HepG2 (cell line): Measurements from ENCODE around the gene ENC1. TPM values are rescaled to one million over a fixed set of nuclear protein-coding genes. Genes with fewer than 3 reads are reported as not detected.

Experiments used
- BORCS8-MEF2B ChIP-seq: sonication (generic); formaldehyde crosslinking; IDR thresholded peaks from 2 replicates; pipeline ENCODE4 v1.8.0; 2022; ENCODE audit warnings: mild to moderate bottlenecking, missing genetic modification reagents
- ELF1 ChIP-seq: sonication (generic); formaldehyde crosslinking; IDR thresholded peaks from 2 replicates; pipeline ENCODE4 v1.4.0; 2020; ENCODE audit warnings: missing genetic modification reagents
- ELF4 ChIP-seq: sonication (generic); formaldehyde crosslinking; IDR thresholded peaks from 2 replicates; pipeline ENCODE4 v1.5.0; 2020; ENCODE audit warnings: missing genetic modification reagents, mild to moderate bottlenecking, moderate library complexity, borderline replicate concordance
- FLYWCH1 ChIP-seq: sonication (generic); formaldehyde crosslinking; IDR thresholded peaks from 2 replicates; pipeline ENCODE4 v1.8.1; 2023; ENCODE audit warnings: mild to moderate bottlenecking, missing genetic modification reagents
- FOXA3 ChIP-seq: IDR thresholded peaks from 2 replicates; pipeline ENCODE4 v1.6.1; 2016; ENCODE audit warnings: missing genetic modification reagents, missing compliant biosample characterization
- FOXP1 ChIP-seq, 2 experiments: fragments of 450-650 bp in 1 of 2; IDR thresholded peaks; 2 replicates each; pipeline ENCODE4 v1.6.1; 2017 to 2018; ENCODE audit warnings: antibody characterized with exemption in 1 of 2
- JDP2 ChIP-seq: sonication (generic); formaldehyde crosslinking; IDR thresholded peaks from 2 replicates; pipeline ENCODE4 v1.8.1; 2022; ENCODE audit warnings: missing genetic modification reagents, borderline replicate concordance
- KDM2A ChIP-seq: sonication (generic); formaldehyde crosslinking; IDR thresholded peaks from 2 replicates; pipeline ENCODE4 v1.4.0; 2020; ENCODE audit warnings: low read depth, missing genetic modification reagents, borderline replicate concordance
- LCORL ChIP-seq, 2 experiments: fragments of 450-650 bp in 1 of 2; sonication (generic) in 1 of 2; formaldehyde crosslinking in 1 of 2; IDR thresholded peaks; 2 replicates each; pipeline versions ENCODE4 v1.5.0 to v1.6.1; 2017 to 2020; ENCODE audit warnings: antibody characterized with exemption in 1 of 2, missing genetic modification reagents in 1 of 2
- MIER3 ChIP-seq: IDR thresholded peaks from 2 replicates; pipeline ENCODE4 v1.6.1; 2016; ENCODE audit warnings: missing compliant biosample characterization, borderline replicate concordance
- RBM39 ChIP-seq: fragments of 200-400 bp; formaldehyde crosslinking; IDR thresholded peaks from one replicate; pipeline ENCODE4 v1.6.1; 2018; ENCODE audit warnings: antibody characterized with exemption, mild to moderate bottlenecking, low read depth, low read length; ENCODE audit not compliant: poor library complexity, severe bottlenecking
- RXRB ChIP-seq: IDR thresholded peaks from 2 replicates; pipeline ENCODE4 v1.6.1; 2016; ENCODE audit warnings: borderline replicate concordance, missing genetic modification reagents, missing compliant biosample characterization
- TGIF2 ChIP-seq: IDR thresholded peaks from 2 replicates; pipeline ENCODE4 v1.6.1; 2016; ENCODE audit warnings: control low read depth, missing compliant biosample characterization
- THAP11 ChIP-seq: IDR thresholded peaks from 2 replicates; pipeline ENCODE4 v1.6.1; 2016; ENCODE audit warnings: missing biosample characterization, missing genetic modification reagents
- ZNF33B ChIP-seq: sonication (generic); formaldehyde crosslinking; IDR thresholded peaks from 2 replicates; pipeline ENCODE4 v1.5.1; 2020; ENCODE audit warnings: mild to moderate bottlenecking, missing genetic modification reagents
- ZNF44 ChIP-seq: sonication (generic); formaldehyde crosslinking; IDR thresholded peaks from 2 replicates; pipeline ENCODE4 v1.5.1; 2020; ENCODE audit warnings: mild to moderate bottlenecking, missing genetic modification reagents
- ZNF713 ChIP-seq: sonication (generic); formaldehyde crosslinking; IDR thresholded peaks from 2 replicates; pipeline ENCODE4 v1.4.0; 2020; ENCODE audit warnings: mild to moderate bottlenecking, missing genetic modification reagents
- ZNF773 ChIP-seq: sonication (generic); formaldehyde crosslinking; IDR thresholded peaks from 2 replicates; pipeline ENCODE4 v1.4.0; 2020; ENCODE audit warnings: missing genetic modification reagents, borderline replicate concordance
- ZNF792 ChIP-seq: IDR thresholded peaks from 2 replicates; pipeline ENCODE4 v1.6.1; 2016
- polyA plus RNA-seq, 8 experiments: library from polyadenylated mRNA; depleted of rRNA in 3 of 8; stranded (reverse) in 7 of 8; unstranded in 1 of 8; fragments of >200 nt; fragmentation: Illumina TruSeq in 4 of 8; extraction: Trizol in 4 of 8; gene quantifications; 2 replicates each; pipeline versions ENCODE4 v1.2.1 to v1.2.3, GENCODE V29; 2011 to 2016; ENCODE audit warnings: low read depth in 4 of 8, missing spikeins in 1 of 8, mixed read lengths in 1 of 8; ENCODE audit not compliant: insufficient read depth in 1 of 8
- total RNA-seq, 5 experiments: library from RNA; depleted of rRNA; stranded (reverse); fragments of >200 nt; fragmentation: Illumina TruSeq; extraction: Trizol; gene quantifications; 2 replicates each; pipeline ENCODE4 v1.2.3, GENCODE V29; 2016; ENCODE audit warnings: low read depth in 1 of 5
- TF ChIP-seq, protein P1 (sequence below): sonication (generic); formaldehyde crosslinking; IDR thresholded peaks from 2 replicates; pipeline ENCODE4 v1.5.0; 2020; ENCODE audit warnings: mild to moderate bottlenecking, missing genetic modification reagents, borderline replicate concordance
- TF ChIP-seq, protein P2 (sequence below): sonication (generic); formaldehyde crosslinking; conservative IDR thresholded peaks from 2 replicates; pipeline ENCODE4 v1.4.0; 2020; ENCODE audit warnings: missing genetic modification reagents
- TF ChIP-seq, protein P3 (sequence below): IDR thresholded peaks from 2 replicates; pipeline ENCODE4 v1.6.1; 2012; ENCODE audit warnings: inconsistent platforms
- TF ChIP-seq, protein P4 (sequence below): sonication (generic); formaldehyde crosslinking; IDR thresholded peaks from 2 replicates; pipeline ENCODE4 v1.4.0; 2020; ENCODE audit warnings: missing genetic modification reagents
- TF ChIP-seq, protein P5 (sequence below): sonication (generic); formaldehyde crosslinking; IDR thresholded peaks from 2 replicates; pipeline ENCODE4 v1.9.0; 2022; ENCODE audit warnings: missing genetic modification reagents, mild to moderate bottlenecking, borderline replicate concordance

ENC1 gene
- total and polyA plus RNA-seq, 2 of the 13 experiments (the other 11 are each of a cell fraction or from before 2014, with no cell fraction given): 63.8 to 64.4 TPM

DNA sequence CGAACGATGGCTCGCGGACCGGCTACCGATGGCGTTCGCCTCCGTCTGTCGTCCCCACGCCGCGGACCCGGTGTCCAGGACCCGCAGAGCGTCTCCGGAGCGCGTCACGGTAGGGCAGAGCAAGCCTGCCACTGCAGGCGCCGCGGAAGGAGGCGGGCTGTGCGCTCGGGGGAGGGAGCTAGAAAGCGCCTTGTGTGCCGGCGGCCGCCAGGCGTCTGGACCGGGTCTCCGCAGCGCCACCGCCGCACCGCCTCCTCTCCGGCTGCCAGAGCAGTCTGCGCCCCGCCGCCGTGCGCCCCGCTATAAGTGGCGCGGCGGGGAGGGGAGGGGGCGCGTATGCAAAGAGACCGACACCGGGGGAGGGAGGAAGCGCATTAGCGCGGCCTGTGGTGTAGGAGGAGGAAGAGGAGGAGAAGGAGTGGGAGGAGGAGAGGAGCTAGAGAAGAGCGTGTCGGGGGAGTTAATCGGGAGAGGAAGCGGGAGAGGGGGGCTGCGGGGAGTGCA lies at the start of gene ENC1 (continued):
- TF ChIP-seq, protein P1, sequence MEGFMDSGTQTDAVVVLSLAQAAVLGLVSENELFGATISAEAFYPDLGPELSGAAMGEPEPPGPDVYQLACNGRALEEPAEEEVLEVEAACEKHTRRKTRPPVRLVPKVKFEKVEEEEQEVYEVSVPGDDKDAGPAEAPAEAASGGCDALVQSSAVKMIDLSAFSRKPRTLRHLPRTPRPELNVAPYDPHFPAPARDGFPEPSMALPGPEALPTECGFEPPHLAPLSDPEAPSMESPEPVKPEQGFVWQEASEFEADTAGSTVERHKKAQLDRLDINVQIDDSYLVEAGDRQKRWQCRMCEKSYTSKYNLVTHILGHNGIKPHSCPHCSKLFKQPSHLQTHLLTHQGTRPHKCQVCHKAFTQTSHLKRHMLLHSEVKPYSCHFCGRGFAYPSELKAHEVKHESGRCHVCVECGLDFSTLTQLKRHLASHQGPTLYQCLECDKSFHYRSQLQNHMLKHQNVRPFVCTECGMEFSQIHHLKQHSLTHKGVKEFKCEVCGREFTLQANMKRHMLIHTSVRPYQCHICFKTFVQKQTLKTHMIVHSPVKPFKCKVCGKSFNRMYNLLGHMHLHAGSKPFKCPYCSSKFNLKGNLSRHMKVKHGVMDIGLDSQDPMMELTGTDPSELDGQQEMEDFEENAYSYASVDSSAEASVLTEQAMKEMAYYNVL (CRISPR knock-in tag): peak; percentile 71; the same call in 1 of the 2 replicates
- TF ChIP-seq ZNF33B (CRISPR knock-in tag): peak; percentile 95
- peak; percentile 77; the same call in 1 of the 2 replicates for TF ChIP-seq ZNF792 (CRISPR knock-in tag)
- TF ChIP-seq ELF4 (CRISPR knock-in tag): no peak
- TF ChIP-seq JDP2 (CRISPR knock-in tag): no peak; the same call in 1 of the 2 replicates
- TF ChIP-seq MIER3 (CRISPR knock-in tag): no peak
- peak; percentile 69 for TF ChIP-seq RXRB (CRISPR knock-in tag)
- TF ChIP-seq THAP11: peak; percentile 75
- TF ChIP-seq, protein P2, sequence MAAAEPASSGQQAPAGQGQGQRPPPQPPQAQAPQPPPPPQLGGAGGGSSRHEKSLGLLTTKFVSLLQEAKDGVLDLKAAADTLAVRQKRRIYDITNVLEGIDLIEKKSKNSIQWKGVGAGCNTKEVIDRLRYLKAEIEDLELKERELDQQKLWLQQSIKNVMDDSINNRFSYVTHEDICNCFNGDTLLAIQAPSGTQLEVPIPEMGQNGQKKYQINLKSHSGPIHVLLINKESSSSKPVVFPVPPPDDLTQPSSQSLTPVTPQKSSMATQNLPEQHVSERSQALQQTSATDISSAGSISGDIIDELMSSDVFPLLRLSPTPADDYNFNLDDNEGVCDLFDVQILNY (CRISPR knock-in tag): 0 out of 2 replicates have a peak, but pooled peaks have one; percentile 50
- TF ChIP-seq TGIF2 (CRISPR knock-in tag): peak; percentile 58; the same call in 1 of the 2 replicates
- peak; percentile 70; the same call in 1 of the 2 replicates for TF ChIP-seq ZNF773 (CRISPR knock-in tag)
- peak; percentile 85 for TF ChIP-seq BORCS8-MEF2B (CRISPR knock-in tag)
- TF ChIP-seq FOXP1 (IDR thresholded peaks at IDR 0.05): no peak
- peak; percentile 60 for TF ChIP-seq FOXP1 (CRISPR knock-in tag; IDR thresholded peaks at IDR 0.05)
- peak; percentile 69; the same call in 1 of the 2 replicates for TF ChIP-seq ELF1 (CRISPR knock-in tag)
- TF ChIP-seq, protein P3, sequence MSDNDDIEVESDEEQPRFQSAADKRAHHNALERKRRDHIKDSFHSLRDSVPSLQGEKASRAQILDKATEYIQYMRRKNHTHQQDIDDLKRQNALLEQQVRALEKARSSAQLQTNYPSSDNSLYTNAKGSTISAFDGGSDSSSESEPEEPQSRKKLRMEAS: peak; percentile 82
- TF ChIP-seq FOXA3 (CRISPR knock-in tag): peak; percentile 63
- peak; percentile 88; the same call in 1 of the 2 replicates for TF ChIP-seq KDM2A (CRISPR knock-in tag)
- TF ChIP-seq ZNF44 (CRISPR knock-in tag): 0 out of 2 replicates have a peak, but pooled peaks have one; percentile 44
- TF ChIP-seq ZNF713 (CRISPR knock-in tag): no peak
- no peak for TF ChIP-seq FLYWCH1 (CRISPR knock-in tag)
- TF ChIP-seq RBM39: peak; percentile 43
- TF ChIP-seq LCORL (IDR thresholded peaks at IDR 0.05): no peak
- no peak for TF ChIP-seq LCORL (CRISPR knock-in tag; IDR thresholded peaks at IDR 0.05)
- TF ChIP-seq, protein P4, sequence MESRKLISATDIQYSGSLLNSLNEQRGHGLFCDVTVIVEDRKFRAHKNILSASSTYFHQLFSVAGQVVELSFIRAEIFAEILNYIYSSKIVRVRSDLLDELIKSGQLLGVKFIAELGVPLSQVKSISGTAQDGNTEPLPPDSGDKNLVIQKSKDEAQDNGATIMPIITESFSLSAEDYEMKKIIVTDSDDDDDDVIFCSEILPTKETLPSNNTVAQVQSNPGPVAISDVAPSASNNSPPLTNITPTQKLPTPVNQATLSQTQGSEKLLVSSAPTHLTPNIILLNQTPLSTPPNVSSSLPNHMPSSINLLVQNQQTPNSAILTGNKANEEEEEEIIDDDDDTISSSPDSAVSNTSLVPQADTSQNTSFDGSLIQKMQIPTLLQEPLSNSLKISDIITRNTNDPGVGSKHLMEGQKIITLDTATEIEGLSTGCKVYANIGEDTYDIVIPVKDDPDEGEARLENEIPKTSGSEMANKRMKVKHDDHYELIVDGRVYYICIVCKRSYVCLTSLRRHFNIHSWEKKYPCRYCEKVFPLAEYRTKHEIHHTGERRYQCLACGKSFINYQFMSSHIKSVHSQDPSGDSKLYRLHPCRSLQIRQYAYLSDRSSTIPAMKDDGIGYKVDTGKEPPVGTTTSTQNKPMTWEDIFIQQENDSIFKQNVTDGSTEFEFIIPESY (CRISPR knock-in tag): peak; percentile 30
- TF ChIP-seq, protein P5, sequence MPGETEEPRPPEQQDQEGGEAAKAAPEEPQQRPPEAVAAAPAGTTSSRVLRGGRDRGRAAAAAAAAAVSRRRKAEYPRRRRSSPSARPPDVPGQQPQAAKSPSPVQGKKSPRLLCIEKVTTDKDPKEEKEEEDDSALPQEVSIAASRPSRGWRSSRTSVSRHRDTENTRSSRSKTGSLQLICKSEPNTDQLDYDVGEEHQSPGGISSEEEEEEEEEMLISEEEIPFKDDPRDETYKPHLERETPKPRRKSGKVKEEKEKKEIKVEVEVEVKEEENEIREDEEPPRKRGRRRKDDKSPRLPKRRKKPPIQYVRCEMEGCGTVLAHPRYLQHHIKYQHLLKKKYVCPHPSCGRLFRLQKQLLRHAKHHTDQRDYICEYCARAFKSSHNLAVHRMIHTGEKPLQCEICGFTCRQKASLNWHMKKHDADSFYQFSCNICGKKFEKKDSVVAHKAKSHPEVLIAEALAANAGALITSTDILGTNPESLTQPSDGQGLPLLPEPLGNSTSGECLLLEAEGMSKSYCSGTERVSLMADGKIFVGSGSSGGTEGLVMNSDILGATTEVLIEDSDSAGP (CRISPR knock-in tag): peak; percentile 89
